RCC 7860 (cell line): ENCODE measurements around the gene MIOS.
"Not testable (repeated sequence)": the region's sequence is repeated elsewhere in the genome, so short reads cannot be mapped to it uniquely, and the experiment has no call there.

Experiments
- DNase-seq: peaks from one replicate; pipeline ENCODE4 v3.0.0-alpha.2; 2015; ENCODE audit warnings: low spot score
- FAIRE-seq: peaks from 2 replicates; lab custom pipeline; 2012; peaks lifted over from hg19 to GRCh38; lab: Jason Lieb, UNC

Gene MIOS

GRCh38 chr7:7640221-7641128 is 73.8 kb downstream of the MIOS start, which contains the start of gene UMAD1:
TSS of gene UMAD1 (plus strand) at chr7:7640752. CDS start at chr7:7673372, 32,620 bp downstream.
- DNase-seq (peak; percentile 99), FAIRE-seq (peak; percentile 97)

- FAIRE-seq (no peak), DNase-seq (no peak)
These were observed 74.5 kb downstream of the MIOS start for GRCh38 chr7:7641129-7641663.

- no peak for FAIRE-seq
- DNase-seq: no peak
These were observed 75.4 kb downstream of the MIOS start for GRCh38 chr7:7642081-7642480.

- FAIRE-seq: no peak
- no peak for DNase-seq
These were observed 80.9 kb downstream of the MIOS start for GRCh38 chr7:7647495-7648036.

- FAIRE-seq (no peak), DNase-seq (no peak)
These were observed 84.1 kb downstream of the MIOS start for GRCh38 chr7:7650682-7651206.

GRCh38 chr7:7651479-7651878 is 84.8 kb downstream of the MIOS start:
- DNase-seq: no peak
- FAIRE-seq: no peak

GRCh38 chr7:7652798-7653540 is 86.3 kb downstream of the MIOS start:
- no peak for FAIRE-seq
- DNase-seq: no peak

- DNase-seq: peak; percentile 20
- FAIRE-seq: no peak
These were observed 87.0 kb downstream of the MIOS start for GRCh38 chr7:7653593-7654187.

- DNase-seq (no peak), FAIRE-seq (no peak)
These were observed 88.5 kb downstream of the MIOS start for GRCh38 chr7:7654964-7655715.

GRCh38 chr7:7656459-7656858 is 89.8 kb downstream of the MIOS start:
- not testable (repeated sequence) for FAIRE-seq, DNase-seq
